Natural killer cell (primary cell): ENCODE results near the gene DOC2B. TPM values are rescaled to one million over a fixed set of nuclear protein-coding genes. Genes with fewer than 3 reads are reported as not detected.
A peak's percentile ranks its signal among the peaks of the same experiment; 100 is the strongest.

Experiments used
- ATAC-seq, 3 donors: fragments of 150-1000 bp in 2 of 3; fragments of 200-7000 bp in 1 of 3; cut with Tn5 transposase; 1 replicate in 1 of 3; 2 replicates in 2 of 3; pipeline ENCODE4 v1.10.0; 2021; ENCODE audit warnings: mild to moderate bottlenecking in 2 of 3, moderate library complexity in 2 of 3
- DNase-seq, 2 donors: peaks; one replicate each; pipeline versions ENCODE4 v3.0.0 to v3.0.0-alpha.2; 2013 to 2021; ENCODE audit warnings: mixed read lengths in 1 of 2
- H3K27ac ChIP-seq: one replicate; pipeline ENCODE4 v1.5.1; 2013; ENCODE audit warnings: mild to moderate bottlenecking, low read length
- H3K27me3 ChIP-seq: one replicate; pipeline ENCODE4 v1.6.1; 2013; ENCODE audit warnings: low read length; ENCODE audit not compliant: control insufficient read depth, insufficient read depth
- H3K36me3 ChIP-seq: one replicate; pipeline ENCODE4 v1.6.1; 2013; ENCODE audit warnings: low read length; ENCODE audit not compliant: control insufficient read depth, insufficient read depth
- H3K4me1 ChIP-seq: one replicate; pipeline ENCODE4 v1.6.1; 2013; ENCODE audit warnings: low read length; ENCODE audit not compliant: control insufficient read depth, insufficient read depth
- H3K4me3 ChIP-seq: one replicate; pipeline ENCODE4 v1.5.1; 2013; ENCODE audit warnings: low read length
- H3K9me3 ChIP-seq: one replicate; pipeline ENCODE4 v1.6.1; 2013; ENCODE audit warnings: low read length; ENCODE audit not compliant: control insufficient read depth, insufficient read depth
- H3K27ac Mint-ChIP-seq, 2 donors: one replicate each; pipeline ENCODE4 v1.8.0; 2022; ENCODE audit warnings: mild to moderate bottlenecking in 2 of 2, mixed read lengths in 2 of 2, moderate library complexity in 1 of 2
- H3K27me3 Mint-ChIP-seq, 2 donors: one replicate each; pipeline ENCODE4 v1.8.0; 2022; ENCODE audit warnings: low read depth in 2 of 2, mixed read lengths in 2 of 2
- H3K36me3 Mint-ChIP-seq: one replicate; pipeline ENCODE4 v1.8.0; 2022; ENCODE audit warnings: mixed read lengths
- H3K4me1 Mint-ChIP-seq, 2 donors: one replicate each; pipeline ENCODE4 v1.8.0; 2022; ENCODE audit warnings: mixed read lengths in 2 of 2
- H3K4me3 Mint-ChIP-seq: one replicate; pipeline ENCODE4 v1.8.0; 2022; ENCODE audit warnings: mild to moderate bottlenecking, moderate library complexity, mixed read lengths
- H3K9me3 Mint-ChIP-seq, 2 donors: one replicate each; pipeline ENCODE4 v1.8.0; 2022; ENCODE audit warnings: mixed read lengths in 2 of 2
- CTCF ChIP-seq: fragments of 200-600 bp; IDR thresholded peaks from one replicate; pipeline ENCODE4 v1.8.0; 2022; ENCODE audit warnings: antibody characterized with exemption
- WGBS: methylation state at CpG from one replicate; pipeline ENCODE4 v1.1.7; 2013; ENCODE audit warnings: missing lambda C conversion rate; ENCODE audit not compliant: insufficient coverage; 5-methylcytosine and 5-hydroxymethylcytosine counted together
- intact Hi-C: fragments of 100-400 bp; cut with micrococcal nuclease; formaldehyde crosslinking; loops from one replicate; pipeline ENCODE4 v1.14.2; 2022
- total RNA-seq, 4 donors: library from RNA; stranded (reverse); fragments of 120-200 nt in 1 of 4; gene quantifications; one replicate each; pipeline versions ENCODE4 v1.2.3 to v1.2.4, GENCODE V29; 2013 to 2022

DOC2B gene
- total RNA-seq, 3 donors from 2014 or later (not counting 1 experiment from before 2014, with no cell fraction given): 0.07 to 0.20 TPM; not detected in 1

GRCh38 chr17:149231-149630 lies 32.2 kb downstream of the DOC2B start:
- Histone ChIP-seq H3K27ac (no peak overlapping the region), H3K4me3 (no peak overlapping the region), H3K9me3 (no peaks in the 10 kb centered on the region), H3K27me3 (no peaks in the 10 kb centered on the region), H3K36me3 (no peaks in the 10 kb centered on the region), H3K4me1 (peaks cover under 1% of the 10 kb centered on the region)
- no peak for DNase-seq
- no peaks in the 10 kb centered on the region for H3K27me3 Mint-ChIP-seq
- no peaks in the 10 kb centered on the region for H3K9me3 Mint-ChIP-seq
- H3K4me1 Mint-ChIP-seq: no peaks in the 10 kb centered on the region
- H3K4me3 Mint-ChIP-seq: no peak overlapping the region
- H3K27ac Mint-ChIP-seq: no peak overlapping the region
- 82% methylated on average over 7 of the region's 7 CpGs for WGBS
- no peak for ATAC-seq
- no peak for TF ChIP-seq CTCF
- intact Hi-C loops: no loop called here
- no peaks in the 10 kb centered on the region for H3K36me3 Mint-ChIP-seq

- no peaks in the 10 kb centered on the region for H3K27me3 ChIP-seq
- no peak overlapping the region for H3K4me3 ChIP-seq
- no peaks in the 10 kb centered on the region for H3K4me1 Mint-ChIP-seq
- ATAC-seq: no peak
- no peak overlapping the region for H3K4me3 Mint-ChIP-seq
- H3K9me3 Mint-ChIP-seq: no peaks in the 10 kb centered on the region
- no peak overlapping the region for H3K27ac ChIP-seq
- peak in 1 of 2 donors; percentile 3 for DNase-seq
- WGBS: 73% methylated on average over 10 of the region's 11 CpGs
- TF ChIP-seq CTCF: no peak
- intact Hi-C loops: no loop called here
- no peaks in the 10 kb centered on the region for H3K36me3 Mint-ChIP-seq
- H3K27ac Mint-ChIP-seq: no peak overlapping the region
- no peaks in the 10 kb centered on the region for H3K27me3 Mint-ChIP-seq
- H3K9me3 ChIP-seq: no peaks in the 10 kb centered on the region
- H3K36me3 ChIP-seq: no peaks in the 10 kb centered on the region
- H3K4me1 ChIP-seq: peaks cover 4% of the 10 kb centered on the region
Measured at GRCh38 chr17:148757-149156, 32.7 kb downstream of the DOC2B start.

- no peak for ATAC-seq
- H3K4me1 Mint-ChIP-seq: no peaks in the 10 kb centered on the region
- intact Hi-C loops: no loop called here
- H3K27ac ChIP-seq: no peak overlapping the region
- no peak overlapping the region for H3K4me3 ChIP-seq
- 82% methylated on average over 17 of the region's 17 CpGs for WGBS
- H3K27me3 Mint-ChIP-seq: no peaks in the 10 kb centered on the region
- no peaks in the 10 kb centered on the region for H3K27me3 ChIP-seq
- H3K9me3 Mint-ChIP-seq: no peaks in the 10 kb centered on the region
- H3K4me1 ChIP-seq: peaks cover 8% of the 10 kb centered on the region
- H3K4me3 Mint-ChIP-seq: no peak overlapping the region
- no peaks in the 10 kb centered on the region for H3K36me3 ChIP-seq
- H3K9me3 ChIP-seq: no peaks in the 10 kb centered on the region
- no peak overlapping the region for H3K27ac Mint-ChIP-seq
- no peak for TF ChIP-seq CTCF
- H3K36me3 Mint-ChIP-seq: no peaks in the 10 kb centered on the region
- peak in 1 of 2 donors; percentile 11 for DNase-seq
Measured at GRCh38 chr17:147796-148740, 33.4 kb downstream of the DOC2B start.
